DOHH2 (cell line): ENCODE results near the gene RAD51B.

Experiments used
- H3F3A ChIP-seq: fragments of 200-600 bp; sonication (generic), shearing (Covaris generic); 2 replicates; pipeline ENCODE4 v1.6.0; 2016; ENCODE audit warnings: antibody characterized with exemption, mild to moderate bottlenecking; ENCODE audit not compliant: control insufficient read depth, insufficient read depth
- H3K27ac ChIP-seq: fragments of 200-600 bp; sonication (generic); 2 replicates; pipeline ENCODE4 v1.5.1; 2014; ENCODE audit warnings: low read depth, mild to moderate bottlenecking, low read length, moderate library complexity
- H3K27me3 ChIP-seq: fragments of 200-600 bp; sonication (generic); 2 replicates; pipeline ENCODE4 v1.6.1; 2014; ENCODE audit warnings: mild to moderate bottlenecking, low read length, mixed read lengths; ENCODE audit not compliant: control insufficient read depth
- H3K36me3 ChIP-seq: fragments of 200-600 bp; sonication (generic); 2 replicates; pipeline ENCODE4 v1.6.1; 2014; ENCODE audit warnings: mild to moderate bottlenecking, low read length, moderate library complexity, mixed read lengths; ENCODE audit not compliant: control insufficient read depth
- H3K4me1 ChIP-seq: fragments of 200-600 bp; sonication (generic); 2 replicates; pipeline ENCODE4 v1.6.1; 2014; ENCODE audit warnings: mild to moderate bottlenecking, low read length, mixed read lengths; ENCODE audit not compliant: control insufficient read depth
- H3K4me2 ChIP-seq: fragments of 200-600 bp; sonication (generic); 2 replicates; pipeline ENCODE4 v1.6.0; 2014; ENCODE audit warnings: mild to moderate bottlenecking, low read length, moderate library complexity
- H3K4me3 ChIP-seq: fragments of 200-600 bp; sonication (generic); 2 replicates; pipeline ENCODE4 v1.5.1; 2014; ENCODE audit warnings: mild to moderate bottlenecking, low read length, mixed read lengths
- H3K79me2 ChIP-seq: fragments of 200-600 bp; sonication (generic); 2 replicates; pipeline ENCODE4 v1.6.1; 2014; ENCODE audit warnings: mild to moderate bottlenecking, low read length, mixed read lengths; ENCODE audit not compliant: control insufficient read depth
- H3K9me2 ChIP-seq: fragments of 200-600 bp; sonication (generic); replicated peaks from 2 replicates; pipeline ENCODE4 v1.6.1; 2014; ENCODE audit warnings: mild to moderate bottlenecking, low read length, mixed read lengths; ENCODE audit not compliant: control insufficient read depth
- H3K9me3 ChIP-seq: fragments of 200-600 bp; sonication (generic); 2 replicates; pipeline ENCODE4 v1.6.1; 2014; ENCODE audit warnings: antibody characterized with exemption, low read length, mixed read lengths; ENCODE audit not compliant: control insufficient read depth, insufficient read depth
- H4K20me1 ChIP-seq: fragments of 200-600 bp; sonication (generic); 2 replicates; pipeline ENCODE4 v1.6.0; 2014; ENCODE audit warnings: low read depth, mild to moderate bottlenecking, antibody characterized with exemption, low read length, moderate library complexity; ENCODE audit not compliant: control insufficient read depth, insufficient read depth
- EZH2phosphoT487 ChIP-seq: fragments of 200-600 bp; sonication (generic); IDR thresholded peaks from 2 replicates; pipeline ENCODE4 v1.6.1; 2017; ENCODE audit warnings: borderline replicate concordance, mild to moderate bottlenecking, antibody characterized with exemption, low read length, moderate library complexity, mixed read lengths
- TF ChIP-seq, protein P1 (sequence below): fragments of 200-600 bp; sonication (generic); IDR thresholded peaks from one replicate; pipeline ENCODE4 v1.5.1; 2014; ENCODE audit warnings: antibody characterized with exemption, mild to moderate bottlenecking, low read depth, low read length; ENCODE audit not compliant: poor library complexity, severe bottlenecking

RAD51B gene

DNA sequence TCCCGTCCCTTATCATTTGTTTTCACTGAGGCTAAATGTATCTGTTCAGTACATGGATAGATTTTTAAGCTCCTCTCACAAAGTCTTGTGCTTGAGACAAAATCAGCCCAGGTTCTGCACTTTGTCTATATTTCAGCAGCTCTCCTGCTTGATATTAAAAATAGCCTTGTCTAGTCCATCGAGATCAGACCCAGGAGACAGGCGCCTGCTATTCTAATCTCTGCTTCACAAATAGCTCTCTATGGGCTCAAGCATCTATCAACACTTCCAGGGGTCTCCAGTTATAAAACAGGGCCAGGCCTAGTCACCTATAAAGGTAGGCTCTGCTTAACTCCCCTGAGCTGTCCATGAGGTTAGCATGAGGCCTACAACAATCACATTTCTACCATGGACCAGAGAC lies 910.8 kb downstream of the RAD51B start:
- Histone ChIP-seq H3K4me3 (no peak overlapping the region), H3K36me3 (no peaks in the 10 kb centered on the region), H3K4me2 (no peak overlapping the region), H3K27ac (no peak overlapping the region), H3K79me2 (no peaks in the 10 kb centered on the region), H3K9me2 (no peaks in the 10 kb centered on the region), H3K9me3 (no peaks in the 10 kb centered on the region), H4K20me1 (no peaks in the 10 kb centered on the region), H3K4me1 (peaks cover 44% of the 10 kb centered on the region), H3F3A (peaks cover 18% of the 10 kb centered on the region), H3K27me3 (no peaks in the 10 kb centered on the region)
- TF ChIP-seq, protein P1, sequence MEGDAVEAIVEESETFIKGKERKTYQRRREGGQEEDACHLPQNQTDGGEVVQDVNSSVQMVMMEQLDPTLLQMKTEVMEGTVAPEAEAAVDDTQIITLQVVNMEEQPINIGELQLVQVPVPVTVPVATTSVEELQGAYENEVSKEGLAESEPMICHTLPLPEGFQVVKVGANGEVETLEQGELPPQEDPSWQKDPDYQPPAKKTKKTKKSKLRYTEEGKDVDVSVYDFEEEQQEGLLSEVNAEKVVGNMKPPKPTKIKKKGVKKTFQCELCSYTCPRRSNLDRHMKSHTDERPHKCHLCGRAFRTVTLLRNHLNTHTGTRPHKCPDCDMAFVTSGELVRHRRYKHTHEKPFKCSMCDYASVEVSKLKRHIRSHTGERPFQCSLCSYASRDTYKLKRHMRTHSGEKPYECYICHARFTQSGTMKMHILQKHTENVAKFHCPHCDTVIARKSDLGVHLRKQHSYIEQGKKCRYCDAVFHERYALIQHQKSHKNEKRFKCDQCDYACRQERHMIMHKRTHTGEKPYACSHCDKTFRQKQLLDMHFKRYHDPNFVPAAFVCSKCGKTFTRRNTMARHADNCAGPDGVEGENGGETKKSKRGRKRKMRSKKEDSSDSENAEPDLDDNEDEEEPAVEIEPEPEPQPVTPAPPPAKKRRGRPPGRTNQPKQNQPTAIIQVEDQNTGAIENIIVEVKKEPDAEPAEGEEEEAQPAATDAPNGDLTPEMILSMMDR: no peak
- TF ChIP-seq EZH2phosphoT487: no peak

DNA sequence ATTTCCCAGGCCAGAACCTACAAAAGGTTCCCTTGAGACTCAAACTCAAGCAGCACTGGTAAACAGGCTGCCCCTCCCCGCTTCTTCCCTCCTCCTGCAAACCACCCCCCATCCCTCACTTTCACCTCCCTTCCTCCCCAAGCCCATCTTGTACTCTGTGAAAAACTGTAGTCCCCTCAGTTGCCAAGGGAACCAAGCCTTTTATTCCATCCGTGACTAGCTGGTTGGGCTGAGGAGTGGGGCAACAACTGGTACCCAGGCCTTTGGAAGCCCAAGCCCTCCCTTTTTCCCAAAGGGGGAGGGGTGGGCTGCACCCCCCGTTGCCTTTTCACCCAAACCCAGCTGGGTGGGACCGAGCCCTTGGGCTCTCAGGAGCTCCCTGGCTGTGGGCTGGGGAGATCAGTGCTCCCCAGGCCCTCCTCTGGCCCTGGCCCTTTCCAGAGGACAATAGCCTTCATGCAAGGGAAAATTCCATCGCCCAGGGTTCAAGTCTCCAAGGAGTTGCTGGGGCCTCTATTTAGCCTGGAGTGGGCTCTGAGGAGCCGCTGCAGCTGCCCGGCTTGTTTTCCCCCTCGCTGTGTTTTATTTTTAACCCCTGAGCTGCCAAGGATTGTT lies 911.3 kb downstream of the RAD51B start:
- Histone ChIP-seq H3K27me3 (no peaks in the 10 kb centered on the region), H3K36me3 (no peaks in the 10 kb centered on the region), H3K4me3 (no peak overlapping the region), H3K27ac (no peak overlapping the region), H3K79me2 (no peaks in the 10 kb centered on the region), H3K4me1 (peaks cover 50% of the 10 kb centered on the region), H4K20me1 (no peaks in the 10 kb centered on the region), H3K9me2 (no peaks in the 10 kb centered on the region), H3K9me3 (no peaks in the 10 kb centered on the region), H3K4me2 (no peak overlapping the region), H3F3A (peaks cover 14% of the 10 kb centered on the region; the same call in 1 of the 2 replicates)
- TF ChIP-seq, protein P1: no peak
- TF ChIP-seq EZH2phosphoT487: no peak

DNA sequence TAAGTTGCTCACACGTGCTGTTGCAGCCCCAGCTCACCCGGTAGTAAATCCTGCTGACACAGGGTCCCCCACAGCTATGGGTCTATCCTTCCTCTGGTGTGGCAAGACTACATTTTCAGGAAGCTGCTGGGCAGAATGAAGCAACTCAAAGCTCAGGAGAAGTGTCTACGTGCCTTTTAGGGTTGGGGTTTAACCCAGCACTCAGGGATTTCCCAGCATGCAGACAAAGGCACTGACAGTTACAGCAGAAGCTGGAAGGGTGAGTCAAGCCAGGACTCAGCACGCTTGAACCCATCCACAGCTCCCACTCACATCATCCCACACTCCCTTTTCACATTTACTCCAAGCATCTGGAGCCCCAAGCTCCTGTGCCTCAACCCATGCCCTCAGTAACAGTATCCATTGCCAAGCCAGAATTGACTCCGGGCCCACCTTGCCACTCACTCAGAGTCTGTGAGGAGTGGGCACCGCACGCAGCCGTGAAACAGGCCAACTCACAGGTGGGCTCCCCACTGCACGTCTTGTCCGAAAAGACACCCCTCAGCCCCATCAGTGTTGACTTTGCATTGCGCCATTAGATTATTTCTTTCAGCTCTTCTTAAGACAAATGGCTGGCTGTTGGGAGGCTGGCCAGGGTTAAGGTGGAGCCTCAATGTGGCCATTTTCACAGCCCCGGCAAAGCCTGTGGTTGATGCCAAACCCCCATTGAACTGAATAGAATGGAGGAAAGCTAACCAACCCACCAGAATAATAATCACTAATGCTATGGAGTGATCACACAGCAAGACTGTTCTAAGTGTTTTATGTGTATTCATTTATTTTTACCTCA lies 913.7 kb downstream of the RAD51B start:
- Histone ChIP-seq H4K20me1 (no peaks in the 10 kb centered on the region), H3K4me3 (no peak overlapping the region), H3K4me1 (peaks cover 63% of the 10 kb centered on the region), H3K27ac (no peak overlapping the region), H3K9me3 (no peaks in the 10 kb centered on the region), H3K79me2 (no peaks in the 10 kb centered on the region), H3F3A (peaks cover 14% of the 10 kb centered on the region; the same call in 1 of the 2 replicates), H3K36me3 (no peaks in the 10 kb centered on the region), H3K9me2 (no peaks in the 10 kb centered on the region), H3K27me3 (no peaks in the 10 kb centered on the region), H3K4me2 (no peak overlapping the region)
- TF ChIP-seq EZH2phosphoT487: no peak
- TF ChIP-seq, protein P1: no peak
